ENCODE results near the gene TMPRSS6.

Gene TMPRSS6

DNA sequence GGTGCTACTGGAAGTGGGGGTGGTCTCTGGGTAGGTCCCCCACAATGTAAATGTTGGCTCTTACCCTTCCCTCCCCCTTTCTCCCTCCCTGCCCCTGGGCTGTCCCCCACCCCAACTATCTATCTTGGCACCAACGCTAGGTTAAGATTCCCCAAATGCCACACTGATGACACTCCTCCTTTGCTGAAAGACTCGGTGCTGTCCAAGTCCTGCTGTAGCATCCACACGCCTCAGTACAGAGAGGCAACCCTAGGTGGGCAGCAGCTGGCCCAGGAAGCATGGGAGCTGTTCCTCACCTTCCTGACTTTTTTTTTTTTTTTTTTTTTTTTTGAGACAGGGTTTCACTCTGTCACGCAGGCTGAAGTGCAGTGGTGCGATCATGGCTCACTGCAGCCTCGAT is 61.4 kb downstream of the TMPRSS6 start:
- no peak for DNase-seq

DNA sequence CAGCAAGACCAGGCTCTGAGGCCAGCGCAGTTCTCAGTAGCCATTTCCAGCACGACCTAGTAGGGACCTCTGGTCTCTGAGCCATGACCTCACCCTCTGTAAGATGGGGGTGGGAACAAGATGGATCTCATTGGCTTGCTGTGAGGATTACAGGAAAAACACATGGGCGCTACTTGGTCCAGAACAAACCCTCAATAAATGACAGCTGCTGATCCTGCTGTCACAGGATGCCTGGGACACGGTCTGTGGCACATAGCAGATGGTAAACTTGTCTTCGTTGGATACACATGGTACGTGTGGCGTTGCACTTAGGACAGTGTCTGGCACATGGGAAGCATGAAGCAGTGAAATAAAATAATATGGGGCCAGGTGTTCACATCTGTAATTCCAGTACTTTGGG is 62.5 kb downstream of the TMPRSS6 start:
- no peak for DNase-seq

DNA sequence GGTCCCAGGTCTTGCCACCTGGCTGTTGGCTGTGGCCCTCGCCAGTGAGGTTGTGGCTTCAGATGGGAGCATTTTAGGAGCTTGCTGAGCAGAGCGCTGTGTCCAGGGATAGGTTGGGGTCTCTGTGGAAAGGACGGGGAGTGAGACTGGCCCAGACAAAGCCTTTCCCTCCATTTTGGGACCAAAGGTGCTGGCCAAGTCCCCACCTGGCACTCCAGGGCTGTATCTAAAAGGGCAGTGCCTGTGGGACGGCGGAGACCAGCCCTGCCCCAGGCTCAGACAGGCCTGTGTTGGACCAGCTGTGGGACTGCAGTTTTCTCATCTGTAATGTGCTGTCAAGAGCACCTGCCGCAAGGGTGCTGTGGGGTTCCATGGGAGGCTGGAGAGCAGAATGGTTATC is 62.9 kb downstream of the TMPRSS6 start:
- no peak for DNase-seq

DNA sequence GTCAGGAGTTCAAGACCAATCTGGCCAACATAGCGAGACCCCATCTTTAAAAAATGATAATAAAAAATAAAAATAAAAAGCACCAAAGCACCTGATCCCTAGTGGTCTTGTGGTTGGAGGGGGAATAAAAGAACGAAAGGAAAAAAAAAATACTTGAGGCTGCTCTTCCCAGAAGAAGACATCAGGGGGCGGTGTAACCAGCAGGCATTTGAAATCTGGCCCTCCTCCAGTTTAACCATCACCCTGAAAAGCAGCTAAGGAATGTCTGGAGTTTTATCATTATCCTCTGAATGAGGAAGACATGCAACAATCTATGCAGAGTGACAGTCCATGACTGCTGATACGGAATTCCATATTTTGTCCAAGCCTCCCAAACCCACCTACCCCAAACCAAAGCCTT is 63.6 kb downstream of the TMPRSS6 start:
- no peak for DNase-seq

DNA sequence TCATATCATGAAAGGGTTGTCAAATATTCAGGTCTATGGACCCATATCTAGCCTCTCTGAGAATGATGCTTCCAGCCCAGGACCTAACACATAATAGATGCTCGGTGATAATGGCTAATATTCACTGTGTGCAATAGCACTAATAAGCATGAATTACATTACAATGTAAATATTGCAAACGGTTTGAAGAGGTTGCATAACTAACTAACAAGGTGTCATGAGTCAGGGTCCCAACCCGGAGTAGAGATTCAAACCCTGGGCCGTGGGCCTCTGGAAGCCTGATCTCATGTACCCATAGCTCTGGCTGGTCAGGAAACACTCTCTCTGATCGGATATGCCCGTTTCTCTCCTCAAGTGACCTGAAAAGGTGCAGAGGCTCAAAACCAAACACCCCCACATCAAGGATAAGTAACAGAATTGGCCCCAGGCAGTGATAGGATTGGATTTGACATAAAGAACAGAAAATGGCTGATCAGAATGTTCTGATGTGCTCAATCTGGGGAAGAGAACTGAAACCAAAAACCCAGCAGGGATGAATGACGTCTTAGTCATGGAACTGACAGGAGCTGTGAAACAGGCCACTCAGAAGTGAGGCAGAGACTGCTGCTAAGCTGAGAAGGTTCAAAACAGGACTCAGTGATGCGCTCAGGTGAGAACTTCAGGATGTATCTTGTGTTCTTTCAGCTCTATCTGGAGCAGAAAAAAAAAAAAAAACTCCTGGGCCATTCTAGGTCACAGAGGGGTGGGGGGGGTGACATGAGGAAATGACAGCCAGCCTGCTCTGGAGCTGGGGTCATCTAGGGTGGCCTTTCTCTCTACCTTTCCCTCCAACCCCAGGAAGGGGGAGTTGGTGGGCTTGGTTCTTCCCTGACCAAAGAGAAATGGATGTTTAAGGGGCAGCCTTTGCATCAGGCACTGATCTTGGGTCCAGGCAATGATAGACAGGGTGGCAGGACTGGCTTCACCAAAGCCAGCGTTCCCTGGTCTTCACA is 64.6 kb downstream of the TMPRSS6 start:
- DNase-seq = peak; percentile 50

DNA sequence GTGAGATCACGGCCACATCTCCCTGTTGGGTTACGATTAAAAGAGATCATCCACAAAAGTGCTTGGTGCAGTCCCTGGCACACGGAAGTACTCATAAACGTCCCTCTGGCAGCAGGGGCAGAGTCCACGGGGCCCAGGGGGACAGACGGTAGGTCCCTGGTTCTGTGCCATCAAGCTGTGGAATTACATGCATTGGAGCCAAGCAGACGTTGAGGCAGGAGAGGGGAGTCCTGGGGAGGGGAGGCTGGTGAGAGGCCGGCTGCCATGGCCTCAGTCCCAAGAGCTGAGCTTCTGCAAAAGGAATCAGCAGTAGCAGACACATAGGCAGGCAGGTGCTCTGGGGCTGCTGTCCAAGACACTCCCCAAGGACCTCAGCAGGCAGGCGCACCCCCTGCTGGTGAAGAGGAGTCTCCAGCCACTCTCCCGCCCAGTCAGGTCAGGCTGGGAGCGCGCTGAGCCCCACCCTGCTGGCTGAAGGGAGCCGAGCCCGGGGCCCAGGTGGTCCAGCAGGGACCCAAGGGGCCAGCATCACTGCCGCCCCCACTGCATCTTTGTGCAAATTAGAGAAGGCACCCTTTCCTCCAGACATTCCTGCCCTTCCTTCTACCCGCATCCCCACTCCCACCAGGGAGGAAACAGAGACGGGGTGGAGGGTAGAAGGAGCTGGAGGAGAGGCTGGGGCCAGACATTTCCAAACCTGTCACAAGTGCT is 65.5 kb downstream of the TMPRSS6 start:
- peak; percentile 60 for DNase-seq

DNA sequence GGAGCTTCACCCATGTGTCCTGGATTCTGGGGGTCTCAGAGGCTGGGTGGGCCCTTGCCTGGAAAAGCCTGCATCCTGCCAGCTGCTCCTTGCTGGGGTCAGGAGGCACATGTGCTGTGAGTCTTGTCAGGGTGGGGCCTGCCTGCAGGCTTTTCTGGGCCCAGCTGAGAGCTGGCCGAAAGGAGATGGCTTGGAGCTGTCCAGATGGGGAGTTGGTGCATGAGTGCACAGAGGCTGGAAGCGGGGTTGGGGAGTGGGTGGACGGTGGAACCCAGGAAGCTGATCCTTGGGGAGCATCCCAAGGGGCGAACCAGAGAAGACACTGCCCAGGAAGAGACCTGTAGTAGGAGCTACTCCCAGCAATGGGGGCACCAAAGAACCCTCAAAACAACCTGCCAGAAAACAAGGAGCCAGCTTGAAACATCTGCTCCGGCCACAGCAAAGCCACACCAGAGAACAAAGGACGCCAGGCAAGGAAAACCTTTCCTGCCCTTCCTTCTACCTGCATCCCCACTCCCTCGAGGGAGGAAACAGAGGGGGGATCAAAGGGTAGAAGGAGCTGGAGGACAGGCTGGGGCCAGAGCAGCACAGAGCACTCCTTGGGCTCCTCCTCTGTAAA is 66.2 kb downstream of the TMPRSS6 start:
- no peak for DNase-seq

DNA sequence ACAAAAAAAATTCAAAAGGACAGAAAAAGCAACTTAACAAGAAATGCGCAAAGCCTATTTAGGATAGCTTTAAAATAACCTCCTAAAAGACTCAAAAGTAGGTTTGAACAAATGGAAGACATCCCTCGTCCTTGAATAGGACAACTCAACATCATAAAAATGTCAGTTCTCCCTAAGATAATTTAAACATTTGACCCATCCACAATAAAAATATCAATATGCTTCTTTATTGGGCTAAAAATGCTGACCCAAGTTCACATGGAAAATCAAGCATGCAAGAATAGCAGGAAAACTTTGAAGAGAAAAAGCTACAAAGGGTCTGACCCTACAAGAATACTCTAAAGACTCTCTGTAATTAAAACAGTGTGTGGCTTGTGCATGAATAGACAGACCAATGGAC is 70.0 kb downstream of the TMPRSS6 start:
- DNase-seq = no peak

DNA sequence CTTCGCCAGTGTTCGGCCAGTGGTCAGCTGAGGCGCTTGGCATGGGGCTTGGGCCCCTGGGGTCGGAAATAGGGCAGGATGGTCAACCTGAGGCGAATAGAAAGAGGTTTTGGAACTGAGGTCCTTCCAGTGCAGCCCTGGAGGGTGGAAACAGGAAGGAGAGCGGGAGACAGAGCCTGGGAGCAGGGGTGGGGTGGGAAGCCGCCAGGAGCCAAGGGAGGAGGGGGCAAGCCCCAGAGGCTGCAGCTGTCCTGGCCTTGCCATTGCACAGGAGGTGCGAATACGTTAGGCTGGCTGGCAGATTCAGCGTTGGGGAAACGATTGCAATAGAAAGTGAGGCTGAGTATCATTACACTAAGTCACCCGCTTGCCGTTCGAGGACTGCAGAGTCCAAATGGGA is 71.8 kb downstream of the TMPRSS6 start:
- no peak for DNase-seq

DNA sequence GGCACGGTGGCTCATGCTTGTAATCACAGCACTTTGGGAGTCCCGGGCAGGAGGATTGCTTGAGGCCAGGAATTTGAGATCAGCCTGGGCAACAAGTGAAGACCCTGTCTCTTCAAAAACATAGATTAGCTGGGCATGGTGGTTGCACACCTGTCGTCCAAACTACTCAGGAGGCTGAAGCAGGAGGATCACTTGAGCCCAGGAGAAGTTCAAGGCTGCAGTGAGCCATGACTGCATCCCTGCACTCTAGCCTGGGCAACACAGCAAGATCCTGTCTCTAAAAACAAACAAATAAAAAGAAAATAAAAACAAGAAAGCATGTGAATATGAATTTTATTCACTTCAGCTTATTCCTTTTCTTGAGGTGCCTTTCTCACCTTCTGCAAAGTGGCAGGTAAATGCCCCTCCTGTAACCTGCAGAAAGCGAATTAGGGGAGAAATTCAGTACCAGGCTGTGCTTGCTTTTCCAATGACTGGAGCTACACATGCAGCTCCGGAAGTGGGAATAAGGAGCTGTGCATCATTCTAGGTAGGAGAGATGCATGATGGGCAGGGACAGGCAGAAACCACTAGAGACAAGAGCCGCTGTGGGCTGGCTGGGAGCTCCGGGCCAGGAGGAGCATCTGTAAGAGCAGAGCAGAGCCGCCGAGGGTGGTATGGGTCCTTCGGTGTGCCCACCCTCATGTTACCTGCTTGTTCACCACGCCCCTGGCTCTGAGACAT is 72.7 kb downstream of the TMPRSS6 start:
- no peak for DNase-seq

DNA sequence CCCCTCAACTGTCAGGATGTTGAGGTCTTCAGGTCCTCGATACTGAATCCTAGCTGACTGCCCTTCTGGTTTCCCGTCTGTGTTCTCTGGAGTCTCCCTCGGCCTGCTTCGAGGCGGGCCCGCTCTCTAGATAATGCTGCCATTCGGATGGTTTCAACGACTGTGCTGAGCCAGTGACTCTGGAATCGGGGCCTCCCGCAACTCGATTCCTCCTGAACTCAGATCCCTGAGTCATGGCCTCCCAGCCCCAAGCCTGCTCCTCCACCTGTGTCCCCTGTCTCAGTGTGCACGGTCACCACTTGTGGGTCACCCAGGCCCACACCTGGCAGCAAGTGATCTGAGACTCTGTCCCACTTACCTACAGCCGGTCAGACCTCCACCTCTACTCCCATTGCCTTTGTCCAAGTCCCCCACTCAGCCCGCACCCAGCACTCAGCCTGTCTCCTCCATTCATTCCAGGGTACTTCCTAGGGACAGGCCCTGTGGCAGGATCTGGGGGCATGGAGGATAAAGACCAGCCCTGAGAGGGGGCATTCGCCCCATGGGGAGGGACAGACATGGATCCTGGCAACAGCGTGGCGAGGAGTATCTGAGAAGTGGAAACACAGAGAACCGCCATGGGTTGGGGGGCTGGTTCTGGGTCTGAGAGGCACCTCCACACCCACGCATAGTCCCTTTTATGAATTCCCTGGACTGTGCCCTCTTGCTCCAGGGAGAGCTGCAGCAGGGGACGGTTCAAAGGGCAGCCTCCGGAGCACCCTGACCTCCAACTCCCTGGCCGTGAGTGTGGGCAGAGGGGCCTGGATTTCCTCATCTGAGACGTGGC is 75.7 kb downstream of the TMPRSS6 start:
- no peak for DNase-seq

DNA sequence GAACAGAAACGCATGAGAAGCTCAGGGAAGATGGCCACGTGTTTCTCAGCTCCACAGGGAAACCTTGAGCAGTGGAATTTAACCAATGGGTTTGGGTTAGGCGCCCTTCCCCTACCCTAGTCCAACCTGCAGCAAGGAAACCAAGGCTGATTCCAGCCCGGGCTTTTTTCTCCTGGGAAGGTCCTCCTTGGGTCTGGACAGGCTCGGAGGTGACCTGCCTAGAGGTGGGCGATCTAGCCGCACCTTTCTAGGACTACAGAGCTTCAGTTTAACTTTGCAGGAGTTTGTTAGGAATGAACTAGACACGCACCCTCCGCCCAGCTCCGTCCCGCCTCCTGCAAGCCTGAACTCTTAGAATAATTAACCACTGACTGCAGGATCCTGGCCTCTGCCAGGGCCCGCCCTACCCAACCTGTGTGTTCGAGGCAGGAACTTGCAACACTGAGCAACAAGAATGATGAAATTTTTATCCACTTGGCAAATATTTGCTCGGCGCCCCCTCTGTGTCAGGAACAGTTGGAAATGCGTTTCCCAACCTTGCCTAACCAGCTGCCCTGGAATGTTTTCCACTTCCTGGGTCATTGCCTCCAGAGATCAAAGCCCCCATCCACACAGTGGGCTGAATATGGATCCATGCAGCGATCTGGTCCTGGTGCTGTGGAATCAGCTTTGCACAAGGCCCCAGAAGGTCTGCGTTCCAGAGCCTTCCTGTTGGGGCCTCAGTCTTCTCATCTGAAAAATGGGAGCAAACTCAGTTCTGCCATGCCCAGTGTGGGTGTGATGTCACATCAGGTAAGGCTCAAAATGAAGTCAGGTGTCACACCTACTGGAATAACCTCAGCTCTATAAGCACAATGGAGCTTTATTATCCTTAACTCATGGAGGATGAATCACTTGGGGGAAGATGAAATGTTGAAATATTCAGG is 76.7 kb downstream of the TMPRSS6 start:
- DNase-seq = no peak

DNA sequence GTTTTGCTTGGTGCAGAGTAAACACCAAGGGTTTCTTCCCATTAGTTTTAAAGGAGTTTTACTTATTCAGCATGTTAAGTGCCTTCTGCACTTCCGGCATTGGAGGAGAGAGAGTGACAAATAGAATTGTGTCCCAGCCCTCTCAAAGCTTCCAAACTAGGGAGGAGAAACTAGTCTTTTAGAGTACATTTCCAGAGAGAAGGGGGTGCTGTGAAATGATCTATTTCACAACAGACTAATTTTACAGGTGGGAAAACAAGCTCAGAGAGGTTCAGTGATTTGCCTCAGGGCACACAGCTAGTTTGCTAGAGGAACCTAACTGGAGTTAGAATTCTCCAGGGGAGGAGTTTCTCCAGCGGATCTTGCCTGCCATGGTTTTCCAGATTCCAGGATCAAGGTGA is 77.4 kb downstream of the TMPRSS6 start:
- DNase-seq = no peak

DNA sequence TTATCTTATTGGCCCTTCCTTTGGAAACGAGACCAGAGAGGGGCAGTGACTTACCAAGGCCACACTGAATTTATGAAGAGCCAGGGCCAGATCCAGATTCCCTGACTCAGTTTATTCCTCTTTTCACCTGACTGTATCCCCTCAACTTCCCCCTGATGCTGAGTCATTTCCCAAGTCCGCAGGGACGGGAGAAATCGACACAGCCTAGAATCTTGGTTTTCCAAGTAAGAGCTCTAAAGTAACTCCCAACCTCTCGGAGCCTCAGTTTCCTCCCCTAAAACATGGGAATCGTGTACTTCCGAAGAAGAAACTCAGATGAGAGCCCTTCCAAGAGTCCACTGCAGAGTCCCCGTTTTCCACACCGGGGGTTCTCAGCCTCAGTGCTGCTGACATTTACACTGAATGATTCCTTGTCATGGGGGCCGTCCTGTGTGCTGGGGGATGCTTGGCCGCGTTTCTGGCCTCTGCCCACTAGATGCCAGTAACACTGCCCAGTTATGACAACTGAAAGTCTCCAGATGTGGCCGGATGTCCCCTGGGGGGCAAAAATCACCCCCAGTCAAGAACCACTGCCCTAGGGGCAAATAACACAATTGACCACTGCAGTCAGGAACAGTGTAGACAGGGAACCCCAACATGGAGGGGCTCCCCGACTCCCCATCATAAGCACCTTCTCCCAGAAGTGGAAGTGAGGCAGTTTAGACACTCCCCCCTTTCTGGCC is 78.8 kb downstream of the TMPRSS6 start:
- DNase-seq = no peak

DNA sequence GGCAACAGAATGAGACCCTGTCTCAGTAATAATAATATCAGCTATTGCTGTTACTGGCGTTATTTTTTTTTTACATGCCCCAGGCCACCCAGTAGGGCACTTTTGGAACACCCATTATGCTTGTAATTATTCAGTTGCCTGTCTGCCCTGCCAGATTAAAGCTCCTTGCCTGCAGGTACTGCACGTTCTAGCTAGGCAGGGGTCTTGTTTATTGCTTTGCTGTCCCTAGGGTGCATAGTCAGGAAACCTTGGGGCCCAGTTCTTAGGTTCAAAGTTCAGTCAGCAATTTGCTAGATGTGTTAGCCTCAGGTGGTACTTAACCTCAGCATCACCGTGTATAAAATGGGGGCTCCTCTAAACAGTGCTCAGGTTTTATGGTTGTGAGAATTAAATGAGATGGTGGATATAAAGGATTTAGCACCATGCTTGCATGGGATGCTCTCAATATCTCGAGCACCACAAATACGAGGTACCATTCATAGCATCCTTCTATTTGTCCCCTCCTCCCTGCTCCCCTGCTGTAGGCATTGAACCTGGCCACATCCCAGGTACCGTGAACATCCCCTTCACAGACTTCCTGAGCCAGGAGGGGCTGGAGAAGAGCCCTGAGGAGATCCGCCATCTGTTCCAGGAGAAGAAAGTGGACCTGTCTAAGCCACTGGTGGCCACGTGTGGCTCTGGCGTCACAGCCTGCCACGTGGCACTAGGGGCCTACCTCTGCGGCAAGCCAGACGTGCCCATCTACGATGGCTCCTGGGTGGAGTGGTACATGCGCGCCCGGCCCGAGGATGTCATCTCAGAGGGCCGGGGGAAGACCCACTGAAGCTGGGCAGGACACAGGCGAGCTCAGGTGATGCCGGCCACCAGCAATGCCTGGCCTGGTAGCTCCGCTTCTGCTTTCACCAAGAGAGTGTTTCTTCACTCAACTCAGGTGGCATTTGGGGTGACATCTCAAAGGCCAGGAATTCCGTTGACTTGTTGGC is 80.5 kb downstream of the TMPRSS6 start:
- no peak for DNase-seq

DNA sequence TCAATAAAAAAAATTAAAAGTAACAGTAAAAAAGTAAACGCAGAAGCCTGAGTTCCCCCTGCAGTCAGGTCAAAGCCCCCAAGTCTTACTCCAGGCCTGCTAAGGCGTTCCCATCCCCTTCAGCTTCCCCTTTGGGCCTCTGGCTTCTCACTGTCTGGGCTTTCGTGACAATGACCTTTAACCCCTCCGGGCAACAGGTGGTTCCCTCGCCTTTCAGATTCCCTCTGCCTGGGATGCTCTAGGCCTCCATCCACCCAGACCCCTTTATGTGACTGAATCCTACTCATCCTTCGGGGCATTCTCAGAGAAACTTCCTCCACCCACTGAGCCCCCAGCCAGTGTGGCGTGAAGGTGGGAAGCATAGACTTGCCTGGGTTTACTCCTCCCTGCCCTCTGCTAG is 82.0 kb downstream of the TMPRSS6 start:
- DNase-seq = no peak

DNA sequence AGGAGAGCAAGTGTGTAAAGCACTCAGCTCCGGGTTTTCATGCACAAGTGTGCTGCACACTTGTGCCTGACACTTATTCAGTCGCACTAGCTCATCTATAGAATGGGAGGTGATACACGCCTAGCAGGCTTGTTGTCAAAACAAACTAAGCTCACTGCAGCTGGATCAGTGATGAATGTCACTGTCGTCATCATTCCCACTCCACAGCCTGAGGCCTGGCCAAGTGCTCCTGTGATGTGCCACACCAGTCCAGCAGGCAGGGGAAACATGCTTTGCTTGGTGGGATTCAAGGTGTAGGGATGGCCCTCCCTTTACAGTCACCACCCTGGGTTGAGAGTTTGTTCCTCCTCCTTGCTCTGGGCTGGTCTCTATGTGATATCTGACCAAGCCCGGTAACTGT is 83.2 kb downstream of the TMPRSS6 start:
- no peak for DNase-seq

DNA sequence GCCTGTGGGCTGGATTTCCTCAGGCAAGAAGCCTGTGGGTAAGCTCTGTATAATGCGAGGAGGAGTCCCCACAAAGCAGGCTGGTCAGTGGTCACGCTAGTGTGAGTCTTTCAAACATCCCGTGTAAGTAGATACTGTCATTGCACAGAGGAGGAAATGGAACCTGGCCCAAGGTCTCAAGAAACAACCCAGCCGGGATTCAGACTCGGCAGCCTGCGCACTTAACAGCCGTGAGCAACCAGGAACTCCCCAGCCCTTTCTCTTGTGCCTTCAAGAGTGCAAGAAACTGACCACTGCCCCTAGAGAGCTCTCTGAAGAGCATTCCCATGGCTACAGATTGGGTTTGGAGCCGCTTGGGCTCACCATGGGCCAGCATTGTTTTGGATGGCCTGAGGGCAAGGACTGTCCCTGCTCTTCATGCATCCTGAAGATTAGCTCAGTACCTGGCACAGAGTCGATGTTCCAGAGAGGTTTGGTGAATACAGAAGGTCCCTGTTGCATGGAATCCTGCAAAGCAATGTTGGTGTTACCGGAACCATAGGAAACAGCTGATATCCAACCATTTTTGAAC is 83.9 kb downstream of the TMPRSS6 start:
- DNase-seq = no peak

All from stimulated activated CD4-positive, alpha-beta T cell treated with anti-CD3 and anti-CD28 coated beads, Interleukin-1b, Interleukin-23, amount 100 ng/mL, for 48 hours (primary cell).